ES-I3 (cell line): ENCODE data around the gene RCCD1.

Experiments
- H3K36me3 ChIP-seq: 2 replicates; pipeline ENCODE4 v1.6.1; 2013; ENCODE audit warnings: mild to moderate bottlenecking, low read length, control low read depth, moderate library complexity; ENCODE audit not compliant: insufficient read depth
- H3K4me1 ChIP-seq: 2 replicates; pipeline ENCODE4 v1.6.1; 2013; ENCODE audit warnings: mild to moderate bottlenecking, control low read depth, low read length; ENCODE audit not compliant: insufficient read depth
- H3K9ac ChIP-seq: 2 replicates; pipeline ENCODE4 v1.6.1; 2013; ENCODE audit warnings: low read depth, mild to moderate bottlenecking, low read length, moderate library complexity
- H3K9me3 ChIP-seq: 2 replicates; pipeline ENCODE4 v1.6.1; 2013; ENCODE audit warnings: mild to moderate bottlenecking, low read length, moderate library complexity; ENCODE audit not compliant: control insufficient read depth, insufficient read depth

Gene RCCD1

DNA sequence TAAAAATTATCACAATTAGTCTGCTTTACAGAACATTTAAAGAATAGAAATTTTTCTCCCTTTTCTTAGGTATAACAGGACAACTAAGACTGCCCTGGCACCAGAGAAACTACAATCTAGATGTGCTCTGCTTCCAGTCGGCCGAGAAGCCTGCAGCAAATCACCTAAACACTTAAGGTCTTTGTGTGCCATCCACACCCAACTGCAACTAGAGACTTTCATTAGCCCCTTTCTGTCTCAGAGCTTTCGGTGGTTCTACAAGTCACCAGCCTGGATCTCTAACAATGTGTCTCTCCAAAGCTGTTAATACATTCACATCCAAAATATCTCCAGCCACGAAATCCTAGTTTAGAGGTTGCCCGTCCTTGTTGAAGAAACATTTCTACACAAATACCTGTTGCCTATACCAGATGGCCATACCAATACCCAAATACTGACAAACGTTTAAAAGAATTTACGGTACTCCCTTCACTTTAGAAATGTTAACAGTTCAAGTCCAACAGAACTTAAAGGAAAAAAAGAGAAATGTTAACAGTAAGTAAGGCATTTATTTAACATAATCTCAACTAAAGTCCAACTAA, 33.0 kb downstream of the RCCD1 start:
- H3K4me1 ChIP-seq, result peaks cover 8% of the 10 kb centered on the region
- no peak overlapping the region for H3K9ac ChIP-seq
- H3K9me3 ChIP-seq, result no peaks in the 10 kb centered on the region
- H3K36me3 ChIP-seq, result peaks cover 11% of the 10 kb centered on the region

- Histone ChIP-seq H3K36me3 (peaks cover 8% of the 10 kb centered on the region), H3K9ac (no peak overlapping the region), H3K9me3 (no peaks in the 10 kb centered on the region), H3K4me1 (peaks cover 8% of the 10 kb centered on the region)
Observed at GRCh38 chr15:90988296-90988695, 33.6 kb downstream of the RCCD1 start.

DNA sequence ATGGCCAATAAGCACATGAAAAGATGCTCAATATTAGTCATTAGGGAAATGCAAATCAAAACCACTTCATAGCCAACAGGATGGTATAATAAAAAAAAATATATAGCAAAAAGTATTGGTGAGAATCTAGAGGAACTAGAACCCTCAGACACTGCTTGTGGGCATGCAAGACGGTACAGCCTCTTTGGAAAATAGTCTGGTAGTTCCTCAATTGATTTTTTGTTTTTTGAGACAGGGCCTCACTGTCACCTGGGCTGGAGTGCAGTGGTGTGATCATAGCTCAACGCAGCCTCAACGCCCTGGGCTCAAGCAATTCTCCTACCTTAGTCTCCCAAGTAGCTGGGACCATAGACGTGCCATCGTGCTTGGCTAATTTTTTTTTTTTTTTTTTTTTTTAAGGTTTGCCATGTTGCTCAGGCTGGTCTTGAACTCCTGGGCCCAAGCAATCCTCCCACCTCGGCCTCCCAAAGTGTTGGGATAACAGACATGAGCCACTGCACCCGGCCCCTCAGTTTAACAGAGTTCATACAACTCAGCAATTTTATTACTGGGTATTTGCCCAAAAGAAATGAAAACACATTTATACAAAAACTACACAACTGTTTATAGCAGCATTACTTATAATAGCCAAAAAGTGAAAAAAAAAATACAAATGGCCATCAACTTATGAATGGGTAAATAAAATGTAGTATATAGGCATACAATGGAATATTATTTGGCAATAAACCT, 34.5 kb downstream of the RCCD1 start:
- Histone ChIP-seq H3K9ac (no peak overlapping the region), H3K4me1 (peaks cover 8% of the 10 kb centered on the region), H3K9me3 (no peaks in the 10 kb centered on the region), H3K36me3 (no peaks in the 10 kb centered on the region)

- H3K9ac ChIP-seq, result no peak overlapping the region
- peaks cover 8% of the 10 kb centered on the region for H3K4me1 ChIP-seq
- no peaks in the 10 kb centered on the region for H3K36me3 ChIP-seq
- H3K9me3 ChIP-seq, result no peaks in the 10 kb centered on the region
Observed at GRCh38 chr15:90990446-90990845, 35.8 kb downstream of the RCCD1 start.

DNA sequence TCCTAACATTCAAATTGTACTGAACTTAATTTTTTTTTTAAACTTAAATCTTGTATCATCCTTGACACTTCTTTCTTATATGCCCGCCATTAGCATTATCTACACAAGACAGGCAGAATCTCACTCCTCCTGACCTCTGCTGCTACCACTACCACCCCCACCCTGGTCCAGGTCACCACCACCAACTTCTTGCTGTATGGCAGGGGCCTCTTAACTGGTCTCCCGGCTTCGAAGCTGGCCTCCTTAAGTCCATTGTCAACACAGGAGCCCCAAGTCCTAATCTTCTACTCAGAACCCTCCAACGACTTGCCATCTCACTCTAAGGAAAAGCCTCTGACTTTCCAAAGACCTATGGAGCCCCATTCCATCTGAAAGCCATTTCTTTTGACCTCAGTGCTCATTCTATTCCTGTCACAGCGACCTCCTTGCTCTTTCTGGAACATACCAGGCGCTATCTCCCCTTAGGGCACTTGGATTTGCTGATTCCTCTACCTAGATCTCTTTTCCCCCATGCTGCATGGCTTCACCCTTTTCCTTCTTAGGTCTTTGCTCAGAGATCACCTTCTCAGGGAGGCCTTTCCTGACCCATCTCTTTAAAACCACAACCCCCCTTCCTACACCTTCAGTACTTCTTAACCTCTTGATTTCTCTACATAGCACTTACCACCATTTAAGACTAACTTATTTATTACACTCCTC, 37.1 kb downstream of the RCCD1 start:
- no peak overlapping the region for H3K9ac ChIP-seq
- no peaks in the 10 kb centered on the region for H3K9me3 ChIP-seq
- no peaks in the 10 kb centered on the region for H3K36me3 ChIP-seq
- H3K4me1 ChIP-seq, result peaks cover 8% of the 10 kb centered on the region

DNA sequence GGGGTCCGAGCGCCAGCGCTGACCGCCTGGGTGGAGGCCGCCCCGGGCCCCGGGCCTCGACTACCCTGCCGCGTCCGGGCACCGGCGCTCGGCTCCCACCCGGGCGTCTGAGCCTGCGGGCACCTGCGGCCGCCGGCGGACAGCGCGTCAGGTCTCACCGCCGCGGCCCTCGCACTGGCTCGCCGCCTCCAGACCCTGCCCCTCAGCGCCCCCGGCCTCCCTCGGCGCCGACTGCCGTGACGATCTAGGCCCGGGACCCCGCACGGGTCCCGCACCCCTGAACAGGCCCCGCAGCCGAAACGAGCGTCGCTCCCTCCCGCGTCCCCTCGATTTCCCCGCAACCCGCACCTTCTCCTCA, 39.4 kb downstream of the RCCD1 start:
- H3K36me3 ChIP-seq, result peaks cover 4% of the 10 kb centered on the region; the same call in 1 of the 2 replicates
- H3K9ac ChIP-seq, result peak overlapping the region; percentile 89
- no peaks in the 10 kb centered on the region for H3K9me3 ChIP-seq
- peaks cover 5% of the 10 kb centered on the region; the same call in 1 of the 2 replicates for H3K4me1 ChIP-seq

DNA sequence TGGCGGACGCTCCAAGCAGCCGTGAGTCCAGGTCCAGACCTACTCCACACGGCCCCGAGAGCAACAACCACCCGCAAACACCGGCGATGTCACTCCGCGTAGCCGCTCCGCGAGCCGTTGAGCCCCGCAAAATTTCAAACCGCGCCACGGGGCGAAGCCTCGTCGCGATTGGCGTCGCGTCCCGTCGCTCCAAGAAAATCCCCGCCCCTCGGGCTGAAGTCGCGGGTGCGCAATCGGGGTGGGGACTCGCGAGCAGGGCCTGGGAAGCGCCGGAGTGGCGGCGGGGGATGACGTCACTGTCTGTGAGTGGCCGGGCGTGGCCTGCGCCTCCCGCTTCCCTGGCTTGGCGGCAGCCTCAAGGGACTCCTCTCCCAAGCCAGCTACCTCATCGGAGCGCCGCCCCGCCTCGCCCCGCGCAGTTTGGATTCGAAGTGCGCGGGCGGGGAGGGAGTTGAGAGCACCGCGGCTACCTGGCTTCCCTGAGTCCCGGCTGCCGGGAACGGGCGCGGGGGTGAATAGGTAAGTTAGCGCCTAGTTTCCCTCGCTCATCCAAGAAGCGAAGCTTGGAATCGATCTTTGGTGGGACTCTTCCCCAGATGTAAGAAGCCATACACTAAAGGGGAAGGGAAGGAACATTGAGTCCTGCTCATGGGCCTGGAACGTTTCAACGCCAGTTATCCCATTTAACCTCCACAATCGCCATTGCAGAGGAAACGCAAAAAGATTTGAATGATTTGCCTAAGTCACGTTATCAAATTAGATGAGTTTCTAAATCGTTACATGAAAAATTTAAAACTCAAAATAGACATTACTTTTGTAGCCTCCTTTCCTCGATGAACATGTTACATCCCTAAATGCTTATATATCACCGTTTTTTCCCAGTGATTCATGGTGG, 40.0 kb downstream of the RCCD1 start, which contains the start of gene PRC1:
Gene PRC1 (minus strand): TSS at position 119 of the 895 bp plus-strand sequence. CDS start 118 bp downstream, at position 1.
- Histone ChIP-seq H3K9ac (peak within 1 kb of the TSS; percentile 89), H3K36me3 (peaks cover 6% of the 10 kb centered on the region), H3K9me3 (no peaks in the 10 kb centered on the region), H3K4me1 (peaks cover 5% of the 10 kb centered on the region; the same call in 1 of the 2 replicates)

- no peak overlapping the region for H3K9ac ChIP-seq
- no peaks in the 10 kb centered on the region for H3K4me1 ChIP-seq
- H3K36me3 ChIP-seq, result peaks cover 13% of the 10 kb centered on the region
- no peaks in the 10 kb centered on the region for H3K9me3 ChIP-seq
Observed at GRCh38 chr15:90998737-90999136, 44.1 kb downstream of the RCCD1 start.

- H3K9me3 ChIP-seq, result no peaks in the 10 kb centered on the region
- no peak overlapping the region for H3K9ac ChIP-seq
- H3K36me3 ChIP-seq, result peaks cover 17% of the 10 kb centered on the region
- H3K4me1 ChIP-seq, result no peaks in the 10 kb centered on the region
Observed at GRCh38 chr15:91001209-91001608, 46.5 kb downstream of the RCCD1 start.

- H3K9me3 ChIP-seq, result no peaks in the 10 kb centered on the region
- no peak overlapping the region for H3K9ac ChIP-seq
- peaks cover 8% of the 10 kb centered on the region for H3K36me3 ChIP-seq
- no peaks in the 10 kb centered on the region for H3K4me1 ChIP-seq
Observed at GRCh38 chr15:91007266-91007665, 52.6 kb downstream of the RCCD1 start.
